HG02970 (cell line): Measurements from ENCODE around the gene POLR2H.
"Not testable (repeated sequence)": the region's sequence is repeated elsewhere in the genome, so short reads cannot be mapped to it uniquely, and the experiment has no call there.

Experiments used
- ATAC-seq: cut with Tn5 transposase; IDR thresholded peaks from one replicate; pipeline ENCODE4 v1.9.1; 2021; ENCODE audit warnings: mild to moderate bottlenecking, moderate library complexity, moderate number of reproducible peaks; ENCODE audit not compliant: unreplicated experiment, low FRiP score

The POLR2H gene

GRCh38 chr3:184335291-184335660 lies 26.2 kb upstream of the POLR2H start:
- ATAC-seq, result peak; percentile 8

GRCh38 chr3:184335661-184336546 lies 25.6 kb upstream of the POLR2H start:
- peak; percentile 63 for ATAC-seq

DNA sequence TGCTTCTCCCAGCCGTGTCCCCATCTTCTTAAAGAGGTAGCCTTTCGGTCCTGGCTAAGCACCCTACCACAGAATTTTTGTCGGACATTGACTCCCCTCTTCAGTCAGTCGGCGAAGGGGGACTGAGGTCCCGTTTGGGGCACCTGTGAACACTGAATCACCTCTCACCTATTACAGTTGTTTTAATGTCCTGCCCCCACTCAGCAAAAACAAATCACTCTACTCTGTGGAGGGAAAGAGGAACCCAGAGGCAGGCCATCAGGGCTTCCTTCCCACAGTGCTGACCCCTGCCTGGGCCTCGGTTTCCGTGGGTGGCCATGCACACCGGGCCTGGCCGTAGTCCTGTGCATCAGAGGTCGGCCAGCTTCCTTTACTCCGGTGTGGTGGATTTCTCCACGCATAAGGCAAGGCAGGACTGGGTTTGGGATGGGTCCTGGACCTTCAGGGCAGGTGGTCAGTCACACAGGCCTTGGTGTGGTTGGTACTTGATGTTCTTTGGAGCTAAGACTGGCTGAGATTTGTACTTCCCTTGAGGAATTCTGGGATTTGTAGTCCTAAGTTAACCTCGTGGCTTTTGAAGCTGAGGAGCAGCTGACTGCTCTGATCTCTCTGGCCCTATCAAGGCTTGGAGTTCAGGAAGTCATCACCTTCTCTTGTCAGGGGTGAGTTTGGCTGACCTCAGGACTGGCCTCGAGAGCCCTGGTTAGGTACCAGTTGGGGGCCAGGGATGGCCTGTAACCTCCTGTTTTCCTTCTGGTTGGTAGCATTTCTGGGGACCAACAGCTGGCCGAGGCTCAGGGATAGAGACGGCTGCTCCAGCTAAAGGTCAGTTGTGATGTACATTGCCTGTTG lies 24.7 kb upstream of the POLR2H start:
- no peak for ATAC-seq

- no peak for ATAC-seq
Measured at GRCh38 chr3:184337399-184337714, 24.2 kb upstream of the POLR2H start, which contains the start of gene FAM131A. FAM131A (plus strand) TSS chr3:184337600; CDS start chr3:184337631, 31 bp downstream.

GRCh38 chr3:184337981-184338380 lies 23.5 kb upstream of the POLR2H start:
- no peak for ATAC-seq

DNA sequence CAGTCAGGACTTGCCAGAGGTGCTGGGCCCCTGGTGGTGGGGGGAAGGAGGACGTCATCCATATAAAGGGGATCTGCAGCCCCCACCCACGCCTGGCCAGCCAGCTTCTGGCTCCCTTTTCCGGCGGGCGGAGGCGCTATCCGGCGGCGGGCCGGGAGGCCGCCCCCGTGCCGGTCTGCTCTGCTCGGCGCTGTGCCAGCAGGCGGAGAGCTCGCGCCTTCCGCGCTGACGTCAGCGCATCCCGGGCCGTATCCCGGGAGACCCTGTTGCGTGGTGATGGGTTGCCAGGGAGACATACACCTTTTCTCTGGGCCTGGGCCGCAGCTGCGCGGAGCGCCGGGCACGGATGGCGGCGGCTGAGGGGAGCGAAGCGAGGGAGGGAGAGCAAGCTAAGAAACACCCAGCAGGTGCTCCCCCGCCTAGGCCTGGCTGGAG lies 23.0 kb upstream of the POLR2H start:
- no peak for ATAC-seq

GRCh38 chr3:184339001-184339400 lies 22.5 kb upstream of the POLR2H start:
- no peak for ATAC-seq

DNA sequence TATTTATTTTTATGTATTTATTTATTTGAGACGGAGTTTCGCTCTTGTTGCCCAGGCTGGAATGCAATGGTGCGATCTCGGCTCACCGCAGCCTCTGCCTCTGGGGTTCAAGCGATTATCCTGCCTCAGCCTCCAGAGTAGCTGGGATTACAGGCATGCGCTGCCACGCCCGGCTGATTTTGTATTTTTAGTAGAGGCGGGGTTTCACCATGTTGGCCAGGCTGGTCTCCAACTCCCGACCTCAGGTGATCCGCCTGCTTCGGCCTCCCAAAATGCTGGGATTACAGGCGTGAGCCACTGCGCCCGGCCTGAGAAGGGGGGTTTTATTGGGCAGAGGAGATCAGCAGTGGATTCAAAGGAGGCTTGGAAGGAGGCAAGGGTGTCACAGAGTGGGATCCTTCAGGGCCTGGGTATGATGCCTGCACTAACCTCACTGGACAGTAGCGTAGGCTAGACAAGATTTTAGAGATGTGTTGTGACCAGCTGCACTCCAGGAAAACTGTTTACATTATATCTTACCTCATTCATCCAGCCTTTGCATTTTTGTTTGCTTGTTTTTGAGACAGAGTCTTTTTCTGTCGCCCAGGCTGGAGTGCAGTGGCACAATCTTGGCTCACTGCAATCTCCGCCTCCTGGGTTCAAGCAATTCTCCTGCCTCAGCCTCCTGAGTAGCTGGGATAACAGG lies 21.9 kb upstream of the POLR2H start:
- ATAC-seq, result not testable (repeated sequence)

DNA sequence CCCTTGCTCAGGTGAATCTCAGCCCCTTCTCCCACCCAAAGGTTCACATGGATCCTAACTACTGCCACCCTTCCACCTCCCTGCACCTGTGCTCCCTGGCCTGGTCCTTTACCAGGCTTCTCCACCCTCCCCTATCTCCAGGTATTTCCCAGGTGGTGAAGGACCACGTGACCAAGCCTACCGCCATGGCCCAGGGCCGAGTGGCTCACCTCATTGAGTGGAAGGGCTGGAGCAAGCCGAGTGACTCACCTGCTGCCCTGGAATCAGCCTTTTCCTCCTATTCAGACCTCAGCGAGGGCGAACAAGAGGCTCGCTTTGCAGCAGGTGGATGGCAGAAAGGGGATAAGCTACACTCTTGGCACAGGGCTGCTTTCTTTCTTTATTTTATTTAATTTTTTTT lies 19.6 kb upstream of the POLR2H start:
- no peak for ATAC-seq

DNA sequence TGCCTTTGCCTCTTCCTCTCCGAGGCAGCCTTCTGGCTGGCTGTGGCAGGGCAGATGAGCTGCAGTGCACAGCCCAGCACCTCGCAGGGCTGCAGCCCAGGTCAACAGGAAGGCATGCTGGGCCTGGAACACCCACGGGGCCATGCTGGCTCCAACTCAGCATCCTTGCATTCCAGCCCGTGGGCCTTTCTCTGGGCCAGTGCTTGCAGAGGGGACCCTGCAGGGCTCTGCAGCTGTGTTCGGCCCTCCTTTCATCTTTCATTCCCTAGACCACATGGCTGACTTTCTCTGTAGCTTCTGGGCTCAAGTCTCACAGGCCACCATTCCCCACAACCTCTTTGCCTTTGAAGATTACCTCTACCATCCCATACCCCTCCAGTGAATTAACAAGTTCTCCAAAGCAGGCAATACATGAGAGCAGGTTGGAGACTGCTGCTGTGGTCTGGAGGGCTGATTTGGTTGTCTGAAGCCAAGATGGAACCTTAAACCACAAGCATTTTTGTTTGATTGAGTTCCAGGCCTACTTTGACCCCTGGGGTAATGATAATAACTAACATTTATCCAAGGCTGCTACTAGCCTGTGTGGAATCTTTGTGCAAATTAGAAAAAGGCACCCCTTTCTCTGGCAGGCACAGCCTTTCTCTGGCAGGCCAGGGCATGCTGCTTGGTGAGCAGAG lies 18.2 kb upstream of the POLR2H start:
- no peak for ATAC-seq

GRCh38 chr3:184344579-184345316 lies 16.8 kb upstream of the POLR2H start:
- ATAC-seq, result no peak

- no peak for ATAC-seq
Measured at GRCh38 chr3:184345317-184346144, 16.0 kb upstream of the POLR2H start.

DNA sequence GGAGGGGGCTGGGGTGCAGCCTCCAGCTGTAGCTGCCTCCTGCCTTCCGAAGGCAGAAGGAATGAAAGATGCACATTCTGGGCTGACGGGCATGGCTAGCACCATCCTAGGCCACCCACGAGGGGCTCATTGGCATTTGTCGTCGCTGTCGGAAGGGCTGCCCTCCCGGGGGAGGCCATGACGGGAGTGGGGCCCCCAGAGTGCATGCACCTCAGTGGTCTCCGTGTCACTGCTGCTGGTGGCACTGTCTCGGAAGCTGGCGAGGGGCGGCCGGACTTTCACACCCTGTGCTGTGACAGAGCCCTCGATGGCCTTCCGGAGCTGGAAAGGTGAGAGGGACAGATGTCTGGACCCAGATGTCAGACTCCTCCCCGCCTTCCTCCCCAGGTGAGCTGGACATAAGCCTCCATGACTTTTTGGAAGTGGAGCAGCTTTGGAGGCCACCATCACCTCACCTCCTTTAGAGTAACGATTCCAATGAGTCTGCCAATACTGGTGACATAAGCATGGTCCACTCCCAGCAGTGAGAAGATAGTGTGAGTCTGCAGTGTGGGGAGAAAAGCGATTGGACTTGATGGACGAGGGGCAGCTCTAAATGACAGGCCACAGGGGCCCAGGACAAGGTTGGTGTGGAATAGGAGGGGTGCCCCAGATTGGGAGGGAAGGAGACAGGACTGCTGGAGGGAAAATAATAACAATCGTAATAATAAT lies 14.9 kb upstream of the POLR2H start:
- ATAC-seq, result no peak

DNA sequence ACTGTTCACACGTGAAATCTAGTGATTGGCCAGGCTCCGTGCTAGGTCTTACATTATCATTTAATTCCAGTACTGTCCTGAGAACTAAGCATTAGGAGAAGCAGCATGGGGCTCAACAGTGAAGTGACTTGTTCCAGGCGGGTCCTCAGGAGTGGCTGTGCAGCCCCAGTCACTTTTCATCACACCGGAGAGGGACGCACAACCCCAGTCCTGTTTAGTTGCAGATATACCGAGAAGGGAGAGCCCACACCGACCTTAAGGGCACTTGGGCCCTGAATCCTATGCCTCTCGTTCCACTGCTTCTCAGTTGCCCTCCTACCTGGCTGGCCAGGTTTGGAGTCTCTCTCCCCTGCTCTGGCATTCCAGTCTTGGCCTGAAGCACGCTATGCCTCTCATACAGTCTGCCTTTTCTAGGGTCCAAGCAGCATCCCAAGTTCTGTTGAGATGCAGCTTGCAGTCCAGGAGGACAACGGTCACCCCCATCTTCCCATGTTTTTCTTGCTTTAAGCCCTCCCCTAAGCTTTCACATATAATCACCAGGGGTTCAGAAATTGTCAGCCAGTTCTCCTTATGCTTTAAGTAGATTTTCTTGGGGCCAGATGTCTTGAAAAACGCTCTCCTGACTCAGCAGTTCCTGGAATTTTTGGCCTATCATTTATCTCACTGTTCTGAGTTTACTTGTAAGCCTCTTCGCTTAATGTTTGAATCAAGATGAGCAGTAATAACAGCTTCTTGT lies 14.0 kb upstream of the POLR2H start:
- no peak for ATAC-seq

DNA sequence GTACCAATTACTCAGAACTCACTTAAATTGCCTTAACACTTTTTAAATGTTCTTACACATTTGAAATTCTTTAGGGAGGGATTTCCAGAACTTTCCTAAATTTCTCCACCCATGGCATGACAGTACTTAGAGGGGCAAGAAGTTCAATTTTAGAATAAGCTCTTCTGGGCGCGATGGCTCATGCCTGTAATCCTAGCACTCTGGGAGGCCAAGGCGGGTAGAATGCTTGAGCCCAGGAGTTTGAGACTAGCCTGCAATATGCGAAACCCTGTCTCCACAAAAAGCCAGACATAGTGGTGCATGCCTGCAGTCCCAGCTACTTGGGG lies 13.5 kb upstream of the POLR2H start:
- ATAC-seq, result no peak

GRCh38 chr3:184349563-184350470 lies 11.7 kb upstream of the POLR2H start:
- no peak for ATAC-seq

- no peak for ATAC-seq
Measured at GRCh38 chr3:184350618-184351017, 10.9 kb upstream of the POLR2H start.
